ENCODE data around the gene CLCNKB. TPM values are rescaled to one million over a fixed set of nuclear protein-coding genes. Genes with fewer than 3 reads are reported as not detected.
"Not testable (repeated sequence)": the region's sequence is repeated elsewhere in the genome, so short reads cannot be mapped to it uniquely, and the experiment has no call there.

Gene CLCNKB
- total RNA-seq, 1 donor from 2014 or later: not detected

GRCh38 chr1:16050328-16050727 lies 6.7 kb downstream of the CLCNKB start:
- no peak for DNase-seq (ENCODE audit: extremely low spot score in 2 of 2)
- peaks cover 13% of the 10 kb centered on the region for H3K4me1 ChIP-seq
- H3K36me3 ChIP-seq: no peaks in the 10 kb centered on the region
- H3K27me3 ChIP-seq: no peaks in the 10 kb centered on the region
- H3K4me3 ChIP-seq: no peak overlapping the region
- TF ChIP-seq POLR2AphosphoS5 (IDR thresholded peaks at IDR 0.05; ENCODE audit: insufficient read depth in 1 of 2, low read depth in 1 of 2): no peak
- TF ChIP-seq, protein P1, sequence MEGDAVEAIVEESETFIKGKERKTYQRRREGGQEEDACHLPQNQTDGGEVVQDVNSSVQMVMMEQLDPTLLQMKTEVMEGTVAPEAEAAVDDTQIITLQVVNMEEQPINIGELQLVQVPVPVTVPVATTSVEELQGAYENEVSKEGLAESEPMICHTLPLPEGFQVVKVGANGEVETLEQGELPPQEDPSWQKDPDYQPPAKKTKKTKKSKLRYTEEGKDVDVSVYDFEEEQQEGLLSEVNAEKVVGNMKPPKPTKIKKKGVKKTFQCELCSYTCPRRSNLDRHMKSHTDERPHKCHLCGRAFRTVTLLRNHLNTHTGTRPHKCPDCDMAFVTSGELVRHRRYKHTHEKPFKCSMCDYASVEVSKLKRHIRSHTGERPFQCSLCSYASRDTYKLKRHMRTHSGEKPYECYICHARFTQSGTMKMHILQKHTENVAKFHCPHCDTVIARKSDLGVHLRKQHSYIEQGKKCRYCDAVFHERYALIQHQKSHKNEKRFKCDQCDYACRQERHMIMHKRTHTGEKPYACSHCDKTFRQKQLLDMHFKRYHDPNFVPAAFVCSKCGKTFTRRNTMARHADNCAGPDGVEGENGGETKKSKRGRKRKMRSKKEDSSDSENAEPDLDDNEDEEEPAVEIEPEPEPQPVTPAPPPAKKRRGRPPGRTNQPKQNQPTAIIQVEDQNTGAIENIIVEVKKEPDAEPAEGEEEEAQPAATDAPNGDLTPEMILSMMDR (IDR thresholded peaks at IDR 0.05): no peak
- no peak for TF ChIP-seq POLR2A (IDR thresholded peaks at IDR 0.05)
- no peaks in the 10 kb centered on the region for H3K9me3 ChIP-seq
- intact Hi-C loops (cut with DNase I): loop anchor here (5.0 to 10.0 kb wide), 2 partner anchors 46 to 248 kb away; partner anchors contain the start of gene SRARP
- no peak overlapping the region for H3K27ac ChIP-seq

DNA sequence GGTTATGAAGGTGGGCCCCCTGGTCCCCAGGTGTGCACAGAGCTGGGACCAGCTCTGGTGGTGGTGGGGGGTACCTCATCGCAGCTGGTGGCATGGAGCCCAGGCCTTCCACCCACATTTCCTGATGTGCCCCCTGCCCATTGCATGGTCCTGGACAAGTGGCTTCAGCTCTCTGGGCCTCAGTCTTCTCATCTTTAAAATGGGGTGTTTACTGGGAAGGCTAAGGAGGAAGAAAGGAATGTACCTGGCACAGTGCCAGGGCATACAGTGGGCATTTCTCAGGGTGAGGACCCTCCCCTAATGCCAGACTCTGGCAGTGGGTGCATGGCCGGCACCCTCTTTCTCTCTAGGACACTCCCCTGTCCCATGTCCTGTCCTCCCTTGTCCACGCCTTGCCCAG lies 7.5 kb downstream of the CLCNKB start:
- no peak for DNase-seq (ENCODE audit: extremely low spot score in 2 of 2)
- H3K27ac ChIP-seq: no peak overlapping the region
- peaks cover 13% of the 10 kb centered on the region for H3K4me1 ChIP-seq
- no peaks in the 10 kb centered on the region for H3K27me3 ChIP-seq
- no peaks in the 10 kb centered on the region for H3K9me3 ChIP-seq
- TF ChIP-seq, protein P1 (IDR thresholded peaks at IDR 0.05): no peak
- no peak for TF ChIP-seq POLR2AphosphoS5 (IDR thresholded peaks at IDR 0.05; ENCODE audit: insufficient read depth in 1 of 2, low read depth in 1 of 2)
- no peaks in the 10 kb centered on the region for H3K36me3 ChIP-seq
- intact Hi-C loops (cut with DNase I): loop anchor here (5.0 to 10.0 kb wide), 2 partner anchors 46 to 249 kb away; partner anchors contain the start of gene SRARP
- no peak overlapping the region for H3K4me3 ChIP-seq

DNA sequence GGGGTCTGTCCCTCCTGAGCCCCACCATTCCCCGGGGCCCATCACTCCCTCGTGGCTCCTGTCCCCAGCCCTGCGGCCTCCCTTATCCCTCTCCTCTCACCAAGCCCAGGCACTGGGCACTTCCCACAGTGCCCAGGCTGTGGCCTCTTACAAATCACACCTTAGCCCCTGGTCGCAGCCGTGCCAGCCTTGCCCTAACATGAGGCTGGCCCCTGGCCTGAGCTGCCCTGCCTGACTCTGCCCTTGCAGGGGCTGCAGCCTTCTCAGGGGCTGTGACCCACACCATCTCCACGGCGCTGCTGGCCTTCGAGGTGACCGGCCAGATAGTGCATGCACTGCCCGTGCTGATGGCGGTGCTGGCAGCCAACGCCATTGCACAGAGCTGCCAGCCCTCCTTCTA lies 8.4 kb downstream of the CLCNKB start:
- H3K4me3 ChIP-seq; H3K9me3 ChIP-seq; DNase-seq (ENCODE audit: extremely low spot score in 2 of 2); H3K27me3 ChIP-seq; H3K36me3 ChIP-seq; H3K27ac ChIP-seq: not testable (repeated sequence)
- intact Hi-C loops (cut with DNase I): loop anchor here (5.0 to 10.0 kb wide), 2 partner anchors 47 to 250 kb away; partner anchors contain the start of gene SRARP
- H3K4me1 ChIP-seq: peaks cover 13% of the 10 kb centered on the region

DNA sequence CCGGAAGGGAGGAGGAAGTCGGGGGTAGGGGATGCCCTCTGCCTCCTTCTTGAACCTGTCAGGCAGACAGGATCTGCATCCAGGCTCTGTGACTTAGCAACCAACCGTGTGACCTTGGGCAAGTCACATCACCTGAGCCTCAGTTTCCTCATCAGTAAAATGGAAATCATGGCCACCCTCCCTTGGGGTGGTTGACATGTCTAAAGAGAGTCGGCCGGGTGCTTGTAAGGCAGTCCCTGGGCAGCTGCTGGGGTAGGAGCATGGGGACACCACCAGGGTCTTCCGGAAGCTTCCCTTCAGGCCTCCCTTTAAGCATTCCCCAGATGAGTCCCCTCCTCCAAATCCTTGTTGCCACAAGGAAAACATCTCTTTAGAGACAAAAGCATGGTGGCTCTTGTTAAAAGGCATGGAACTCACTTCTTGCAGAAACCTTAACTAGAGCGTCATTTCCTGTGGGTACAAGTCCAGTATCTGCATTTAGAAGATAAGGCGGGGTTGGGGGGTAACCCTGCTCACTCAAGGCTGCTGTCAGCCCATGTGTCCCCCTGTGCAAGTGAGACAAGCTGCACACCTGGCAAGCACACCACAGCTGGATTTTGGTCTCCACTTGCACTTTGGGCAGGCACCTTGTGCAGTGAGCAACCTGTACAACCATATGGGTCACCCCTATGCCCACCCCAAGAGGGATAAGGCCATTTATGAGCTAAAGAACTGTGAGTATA lies 10.4 kb downstream of the CLCNKB start:
- intact Hi-C loops (cut with DNase I): loop anchor here (5.0 to 10.0 kb wide), 2 partner anchors 49 to 252 kb away; partner anchors contain the start of gene SRARP
- no peaks in the 10 kb centered on the region for H3K9me3 ChIP-seq
- peaks cover 3% of the 10 kb centered on the region for H3K4me1 ChIP-seq
- H3K4me3 ChIP-seq: no peak overlapping the region
- DNase-seq (ENCODE audit: extremely low spot score in 2 of 2): no peak
- no peak for TF ChIP-seq POLR2AphosphoS5 (IDR thresholded peaks at IDR 0.05; ENCODE audit: insufficient read depth in 1 of 2, low read depth in 1 of 2)
- TF ChIP-seq POLR2A (IDR thresholded peaks at IDR 0.05): no peak
- TF ChIP-seq, protein P1 (IDR thresholded peaks at IDR 0.05): no peak
- H3K27me3 ChIP-seq: no peaks in the 10 kb centered on the region
- H3K36me3 ChIP-seq: no peaks in the 10 kb centered on the region
- no peak overlapping the region for H3K27ac ChIP-seq

GRCh38 chr1:16054598-16055540 lies 11.3 kb downstream of the CLCNKB start:
- no peak overlapping the region for H3K4me3 ChIP-seq
- TF ChIP-seq, protein P1 (IDR thresholded peaks at IDR 0.05): no peak
- TF ChIP-seq POLR2A (IDR thresholded peaks at IDR 0.05) (no peak), POLR2AphosphoS5 (IDR thresholded peaks at IDR 0.05; ENCODE audit: insufficient read depth in 1 of 2, low read depth in 1 of 2) (no peak)
- H3K27me3 ChIP-seq: no peaks in the 10 kb centered on the region
- H3K9me3 ChIP-seq: no peaks in the 10 kb centered on the region
- no peak overlapping the region for H3K27ac ChIP-seq
- no peaks in the 10 kb centered on the region for H3K36me3 ChIP-seq
- intact Hi-C loops (cut with DNase I): loop anchor here (5.0 to 10.0 kb wide), 2 partner anchors 50 to 253 kb away; partner anchors contain the start of gene SRARP
- DNase-seq (ENCODE audit: extremely low spot score in 2 of 2): no peak
- no peaks in the 10 kb centered on the region for H3K4me1 ChIP-seq

Measured in vagina (tissue), 2 donors.